AG09309 (cell line): ENCODE results near the gene AMER1.

Experiments
- DNase-seq: peaks from one replicate; pipeline ENCODE4 v3.0.0-alpha.2; 2010; ENCODE audit warnings: low read depth
- H3K4me3 ChIP-seq: 2 replicates; pipeline ENCODE4 v1.5.1; 2011; ENCODE audit warnings: mild to moderate bottlenecking, low read depth, low read length, moderate library complexity; ENCODE audit not compliant: control insufficient read depth
- CTCF ChIP-seq: IDR thresholded peaks from 2 replicates; pipeline ENCODE4 v1.5.1; 2011; ENCODE audit warnings: mild to moderate bottlenecking, low read depth, low read length, inconsistent platforms; ENCODE audit not compliant: insufficient read depth, control insufficient read depth; ENCODE audit errors: missing control alignments

Gene AMER1

GRCh38 chrX:64152857-64153256, 52.7 kb downstream of the AMER1 start:
- H3K4me3 ChIP-seq, result no peak overlapping the region
- no peak for DNase-seq
- no peak for TF ChIP-seq CTCF

- DNase-seq, result no peak
- no peak for TF ChIP-seq CTCF
- H3K4me3 ChIP-seq, result no peak overlapping the region
Observed at GRCh38 chrX:64151911-64152310, 53.6 kb downstream of the AMER1 start.

GRCh38 chrX:64150775-64151174, 54.7 kb downstream of the AMER1 start:
- no peak for DNase-seq
- no peak for TF ChIP-seq CTCF
- H3K4me3 ChIP-seq, result no peak overlapping the region
